Heart left ventricle (tissue), 13 donors: ENCODE results near the gene SMPD1.

Experiments used
- POLR2A ChIP-seq, 2 donors: fragments of 450-650 bp; IDR thresholded peaks; one replicate each; pipeline ENCODE4 v1.6.1; 2017; ENCODE audit warnings: antibody characterized with exemption in 2 of 2, mild to moderate bottlenecking in 2 of 2, moderate library complexity in 2 of 2
- TF ChIP-seq, protein P1 (sequence below), 12 donors: fragments of 200-600 bp; sonication (generic) in 4 of 12; IDR thresholded peaks; one replicate each; pipeline versions ENCODE4 v1.5.0 to v1.8.0; 2018 to 2022; ENCODE audit warnings: antibody characterized with exemption in 12 of 12, mild to moderate bottlenecking in 5 of 12
- donor health status: ischemic (EF 13 %, LVEDD 7.1; RV severe dilation, severe dysfunction).
- donor health status: DM: no; HTN: yes; CAD: no.
- donor health status: DM: no; HTN: no; CAD: no.
- donor health status: ischemic (EF 25% LVEDD 6.9; RV normal size, moderate dysfunction).
- donor health status: ischemic (EF 25% LVEDD 5.7; RV mildly dilated, moderate dysfunction).
- donor health status: ischemic (EF 35%, LVEDD 5.7; RV mildly dilated, moderate dysfunction).
- donor health status: nonischemic (EF 11% LVEDD 7.7; RV severe dilation, severe dysfunction).
- donor health status: DM: yes; HTN: yes; CAD: no.
- donor health status: PGD.
- donor health status: ischemic (EF 29% LVEDD 5.4; RV normal size, mild dysfunction).
- donor health status: nonischemic (EF 23%, LVEDD 6.1; RV moderate dilation, normal function).

DNA sequence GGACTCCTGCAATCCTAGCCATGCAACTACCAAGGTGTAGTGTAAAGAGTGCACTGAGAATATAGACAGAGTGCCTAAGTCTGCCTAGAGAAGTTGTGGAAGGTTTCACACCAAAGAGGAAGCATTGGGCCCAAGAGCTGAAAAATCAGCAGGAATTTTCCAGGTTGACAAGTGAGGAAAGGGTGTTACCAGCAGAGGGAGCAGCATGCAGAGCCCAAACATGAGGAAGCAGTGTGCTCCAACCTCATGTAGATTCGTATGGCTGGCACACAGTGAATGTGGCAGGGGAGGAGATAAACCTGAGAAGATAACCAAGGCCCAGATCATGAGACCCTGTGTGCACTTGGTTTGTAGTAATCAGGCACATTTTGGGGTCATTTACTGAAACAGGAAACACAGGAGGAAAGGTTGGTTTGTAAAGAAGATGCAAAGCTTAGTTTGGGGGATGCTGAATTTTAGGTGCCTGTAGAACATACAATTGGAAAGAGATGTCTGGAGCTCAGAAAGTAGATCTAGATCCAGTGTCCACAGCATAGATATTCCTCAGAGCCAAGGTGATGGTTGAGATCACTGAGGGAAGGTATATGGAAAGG, 48.8 kb downstream of the SMPD1 start:
- no peak for TF ChIP-seq POLR2A (IDR thresholded peaks at IDR 0.05)
- TF ChIP-seq, protein P1, sequence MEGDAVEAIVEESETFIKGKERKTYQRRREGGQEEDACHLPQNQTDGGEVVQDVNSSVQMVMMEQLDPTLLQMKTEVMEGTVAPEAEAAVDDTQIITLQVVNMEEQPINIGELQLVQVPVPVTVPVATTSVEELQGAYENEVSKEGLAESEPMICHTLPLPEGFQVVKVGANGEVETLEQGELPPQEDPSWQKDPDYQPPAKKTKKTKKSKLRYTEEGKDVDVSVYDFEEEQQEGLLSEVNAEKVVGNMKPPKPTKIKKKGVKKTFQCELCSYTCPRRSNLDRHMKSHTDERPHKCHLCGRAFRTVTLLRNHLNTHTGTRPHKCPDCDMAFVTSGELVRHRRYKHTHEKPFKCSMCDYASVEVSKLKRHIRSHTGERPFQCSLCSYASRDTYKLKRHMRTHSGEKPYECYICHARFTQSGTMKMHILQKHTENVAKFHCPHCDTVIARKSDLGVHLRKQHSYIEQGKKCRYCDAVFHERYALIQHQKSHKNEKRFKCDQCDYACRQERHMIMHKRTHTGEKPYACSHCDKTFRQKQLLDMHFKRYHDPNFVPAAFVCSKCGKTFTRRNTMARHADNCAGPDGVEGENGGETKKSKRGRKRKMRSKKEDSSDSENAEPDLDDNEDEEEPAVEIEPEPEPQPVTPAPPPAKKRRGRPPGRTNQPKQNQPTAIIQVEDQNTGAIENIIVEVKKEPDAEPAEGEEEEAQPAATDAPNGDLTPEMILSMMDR (IDR thresholded peaks at IDR 0.05): peak; percentile 48 to 73 (median 59)
